Measurements from ENCODE around the gene CDKN2A. TPM values are rescaled to one million over a fixed set of nuclear protein-coding genes. Genes with fewer than 3 reads are reported as not detected.

Gene CDKN2A
- total RNA-seq, 4 donors from 2014 or later, result 0.94 to 9.7 (median 2.7) TPM; not detected in 1

- WGBS, 2 donors (ENCODE audit: low coverage in 1 of 2), result 70% methylated on average over 1 of the region's 1 CpG; no CpG with 5 or more reads in 1 of the 2 donors
- ATAC-seq, result no peak
- H3K27ac ChIP-seq, result no peak overlapping the region
- TF ChIP-seq CTCF (IDR thresholded peaks at IDR 0.05), result no peak
- no peak for TF ChIP-seq EP300 (IDR thresholded peaks at IDR 0.05)
- H3K9me3 ChIP-seq, result no peaks in the 10 kb centered on the region
- H3K4me3 ChIP-seq, result no peak overlapping the region
- H3K4me1 ChIP-seq, result no peaks in the 10 kb centered on the region
- H3K27me3 ChIP-seq, result no peaks in the 10 kb centered on the region
- H3K36me3 ChIP-seq, result no peaks in the 10 kb centered on the region
These were observed 70.5 kb downstream of the CDKN2A start for GRCh38 chr9:21923694-21924093.

GRCh38 chr9:21919377-21920362 is 74.5 kb downstream of the CDKN2A start:
- no peaks in the 10 kb centered on the region for H3K4me1 ChIP-seq
- no peaks in the 10 kb centered on the region for H3K36me3 ChIP-seq
- no peak overlapping the region for H3K27ac ChIP-seq
- no peaks in the 10 kb centered on the region for H3K27me3 ChIP-seq
- no peak for ATAC-seq
- WGBS, 2 donors (ENCODE audit: low coverage in 1 of 2), result 8 to 18% methylated on average over 4 of the region's 4 CpGs
- no peak overlapping the region for H3K4me3 ChIP-seq
- TF ChIP-seq EP300 (IDR thresholded peaks at IDR 0.05) (no peak), POLR2AphosphoS5 (IDR thresholded peaks at IDR 0.05) (no peak), POLR2A (IDR thresholded peaks at IDR 0.05) (no peak), CTCF (IDR thresholded peaks at IDR 0.05) (no peak)
- peaks cover 0 to 6% (median 0%) of the 10 kb centered on the region in 3 donors for H3K9me3 ChIP-seq

Other genes with a start within 250 kb of the CDKN2A start
- 10 to 100 TPM; 23.2 to 31.4 (median 29.1) TPM for gene MTAP, start 191.8 kb downstream of the CDKN2A start, total RNA-seq
- 1 to 10 TPM in 1 of 4 donors, under 1 TPM in 2, not detected in 1; 0.42 to 3.9 (median 0.69) TPM for gene CDKN2B-AS1, start 399 bp upstream of the CDKN2A start, total RNA-seq
- 10 to 100 TPM in 1 of 4 donors, 1 to 10 TPM in 3; 6.2 to 21.6 (median 9.3) TPM for gene CDKN2B, start 14.9 kb upstream of the CDKN2A start, total RNA-seq

Measured in gastroesophageal sphincter (tissue), 4 donors.